ENCODE measurements around the gene IL18. TPM values are rescaled to one million over a fixed set of nuclear protein-coding genes. Genes with fewer than 3 reads are reported as not detected.

IL18 gene
- total and polyA plus RNA-seq, 2 experiments from 2014 or later: 0.28 to 1.7 TPM

- Mint-ChIP-seq H3K4me3 (no peak overlapping the region), H3K36me3 (ENCODE audit: low read depth) (no peaks in the 10 kb centered on the region), H3K27ac (no peak overlapping the region), H3K4me1 (no peaks in the 10 kb centered on the region), H3K27me3 (ENCODE audit: insufficient read depth, low read depth, poor library complexity) (no peaks in the 10 kb centered on the region), H3K9me3 (no peaks in the 10 kb centered on the region)
- no peak overlapping the region for H3K4me3 ChIP-seq
- no peaks in the 10 kb centered on the region for H3K36me3 ChIP-seq (ENCODE audit: insufficient read depth)
- no peak overlapping the region for H3K27ac ChIP-seq (ENCODE audit: low read depth)
- no peak for DNase-seq (ENCODE audit: low spot score)
- ATAC-seq: no peak
- H3K4me2 ChIP-seq: no peak overlapping the region
- no peak overlapping the region for H2AFZ ChIP-seq
- no peaks in the 10 kb centered on the region for H3K79me2 ChIP-seq (replicated peaks; ENCODE audit: insufficient read depth)
- H3K27me3 ChIP-seq (ENCODE audit: insufficient read depth): no peaks in the 10 kb centered on the region
- H3F3A ChIP-seq (replicated peaks; ENCODE audit: low read depth): no peaks in the 10 kb centered on the region
- H3K4me1 ChIP-seq (ENCODE audit: insufficient read depth): no peaks in the 10 kb centered on the region
- TF ChIP-seq POLR2AphosphoS5 (IDR thresholded peaks at IDR 0.05; ENCODE audit: low read depth) (no peak), ZNF331 (CRISPR knock-in tag; IDR thresholded peaks at IDR 0.05; ENCODE audit: low read depth) (no peak), ZNF114 (CRISPR knock-in tag; IDR thresholded peaks at IDR 0.05) (no peak), CREB1 (CRISPR knock-in tag; IDR thresholded peaks at IDR 0.05; ENCODE audit: low read depth) (no peak), EZH2 (IDR thresholded peaks at IDR 0.05; ENCODE audit: low read depth, unreplicated experiment) (no peak), EZH2phosphoT487 (IDR thresholded peaks at IDR 0.05; ENCODE audit: unreplicated experiment) (no peak), ETS1 (IDR thresholded peaks at IDR 0.05) (no peak), CTCF (conservative IDR thresholded peaks at IDR 0.05; ENCODE audit: low read depth in 2 of 2) (no peak), NANOG (IDR thresholded peaks at IDR 0.05; ENCODE audit: borderline replicate concordance) (no peak), ZNF462 (CRISPR knock-in tag; IDR thresholded peaks at IDR 0.05) (no peak), REST (IDR thresholded peaks at IDR 0.05; ENCODE audit: unreplicated experiment) (no peak)
- H4K20me1 ChIP-seq (replicated peaks; ENCODE audit: insufficient read depth): no peaks in the 10 kb centered on the region
- H3K9me2 ChIP-seq (ENCODE audit: insufficient read depth): no peaks in the 10 kb centered on the region
Observed at GRCh38 chr11:112156153-112156955, 7.5 kb downstream of the IL18 start.

All from GM23338 (cell line).